ENCODE measurements around the gene PLCB4. TPM values are rescaled to one million over a fixed set of nuclear protein-coding genes. Genes with fewer than 3 reads are reported as not detected.

Gene PLCB4
- total and polyA plus RNA-seq, 8 donors, result 6.2 to 15.3 (median 9.4) TPM

- intact Hi-C loops (cut with DNase I), result no loop called here
- Histone ChIP-seq H3K27me3 (no peaks in the 10 kb centered on the region), H3K36me3 (no peaks in the 10 kb centered on the region), H3K4me3 (no peak overlapping the region), H3K9me3 (no peaks in the 10 kb centered on the region), H3K4me1 (peaks cover 0 to 7% of the 10 kb centered on the region in 2 donors), H3K27ac (no peak overlapping the region)
- DNase-seq, result no peak
- TF ChIP-seq CTCF (IDR thresholded peaks at IDR 0.05), result no peak
- no peak for ATAC-seq
Observed at GRCh38 chr20:9054176-9054575, 14.7 kb upstream of the PLCB4 start.

DNA sequence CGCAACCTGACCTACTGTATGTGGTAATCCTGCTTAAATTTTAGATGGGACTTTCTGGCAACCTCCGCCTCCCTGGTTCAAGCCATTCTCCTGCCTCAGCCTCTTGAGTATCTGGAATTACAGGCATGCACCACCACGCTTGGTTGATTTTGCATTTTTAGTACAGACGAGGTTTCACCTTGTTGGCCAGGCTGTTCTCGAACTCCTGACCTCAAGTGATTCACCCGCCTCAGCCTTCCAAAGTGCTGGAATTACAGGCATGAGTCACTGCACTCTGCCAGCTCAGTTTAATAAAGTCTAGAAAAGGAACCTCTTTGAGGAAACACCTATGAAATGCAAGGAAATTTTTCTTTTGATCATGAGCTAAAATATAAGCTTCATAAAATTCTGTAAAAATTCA lies 9.0 kb upstream of the PLCB4 start:
- H3K4me1 ChIP-seq, result no peaks in the 10 kb centered on the region
- no peaks in the 10 kb centered on the region for H3K27me3 ChIP-seq
- no peak for TF ChIP-seq CTCF (IDR thresholded peaks at IDR 0.05)
- no peak overlapping the region for H3K27ac ChIP-seq
- H3K4me3 ChIP-seq, result no peak overlapping the region
- no peak for ATAC-seq
- intact Hi-C loops (cut with DNase I), result loop anchor here in 1 of 2 donors (10.0 kb wide), 1 partner anchor 205 kb away; no protein-coding TSS in a partner anchor
- H3K36me3 ChIP-seq, result no peaks in the 10 kb centered on the region
- no peaks in the 10 kb centered on the region for H3K9me3 ChIP-seq
- DNase-seq, result no peak

- no peaks in the 10 kb centered on the region for H3K4me1 ChIP-seq
- no peak overlapping the region for H3K27ac ChIP-seq
- intact Hi-C loops (cut with DNase I), result loop anchor here in 1 of 2 donors (10.0 kb wide), 1 partner anchor 207 kb away; no protein-coding TSS in a partner anchor
- ATAC-seq (no peak), DNase-seq (no peak)
- no peak for TF ChIP-seq CTCF (IDR thresholded peaks at IDR 0.05)
- H3K4me3 ChIP-seq, result no peak overlapping the region
- no peaks in the 10 kb centered on the region for H3K9me3 ChIP-seq
- H3K36me3 ChIP-seq, result no peaks in the 10 kb centered on the region
- no peaks in the 10 kb centered on the region for H3K27me3 ChIP-seq
Observed at GRCh38 chr20:9061434-9061833, 7.5 kb upstream of the PLCB4 start.

GRCh38 chr20:9062066-9062465 lies 6.8 kb upstream of the PLCB4 start:
- intact Hi-C loops (cut with DNase I), result loop anchor here in 1 of 2 donors (10.0 kb wide), 1 partner anchor 207 kb away; no protein-coding TSS in a partner anchor
- Histone ChIP-seq H3K4me3 (no peak overlapping the region), H3K4me1 (no peaks in the 10 kb centered on the region), H3K27ac (no peak overlapping the region), H3K27me3 (peaks cover 0 to under 1% of the 10 kb centered on the region in 2 donors), H3K9me3 (no peaks in the 10 kb centered on the region), H3K36me3 (no peaks in the 10 kb centered on the region)
- ATAC-seq (no peak), DNase-seq (no peak)
- TF ChIP-seq CTCF (IDR thresholded peaks at IDR 0.05), result no peak

DNA sequence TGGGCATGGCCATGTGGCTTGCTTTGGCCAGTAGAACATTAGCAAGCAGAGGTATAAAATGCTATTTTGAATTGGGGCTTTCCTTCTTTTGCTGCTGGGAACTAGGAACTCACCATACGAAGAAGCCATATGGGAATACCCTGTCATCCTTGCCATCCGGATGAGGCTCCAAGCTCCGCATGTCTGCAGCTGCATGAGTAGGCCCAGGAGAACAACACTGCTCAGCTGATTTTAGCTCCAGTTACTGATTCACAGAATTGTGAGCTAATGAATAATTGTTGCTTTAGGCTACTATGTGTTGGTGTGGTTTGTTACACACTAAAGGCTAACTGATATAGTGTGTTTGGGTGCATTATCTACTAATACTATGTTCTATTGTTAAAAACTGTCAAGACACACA lies 2.7 kb upstream of the PLCB4 start:
- Histone ChIP-seq H3K36me3 (no peaks in the 10 kb centered on the region), H3K27me3 (peaks cover 0 to 34% of the 10 kb centered on the region in 2 donors), H3K9me3 (no peaks in the 10 kb centered on the region), H3K27ac (no peak overlapping the region), H3K4me3 (no peak overlapping the region), H3K4me1 (peaks cover 0 to 14% of the 10 kb centered on the region in 2 donors)
- no peak for ATAC-seq
- no peak for DNase-seq
- intact Hi-C loops (cut with DNase I), result loop anchor here in 1 of 2 donors (10.0 kb wide), 1 partner anchor 211 kb away; no protein-coding TSS in a partner anchor
- no peak for TF ChIP-seq CTCF (IDR thresholded peaks at IDR 0.05)
